CD4-positive, CD25-positive, alpha-beta regulatory T cell (primary cell): Measurements from ENCODE around the gene ABCC12. TPM values are rescaled to one million over a fixed set of nuclear protein-coding genes. Genes with fewer than 3 reads are reported as not detected.

ENCODE experiments used
- ATAC-seq, 2 donors: fragments of 150-1000 bp; cut with Tn5 transposase; one replicate each; pipeline ENCODE4 v1.10.0; 2021; ENCODE audit warnings: low read depth in 2 of 2, moderate number of reproducible peaks in 2 of 2, moderate library complexity in 1 of 2
- DNase-seq, 3 donors: peaks; one replicate each; pipeline versions ENCODE4 v3.0.0 to v3.0.0-alpha.2; 2012 to 2022; ENCODE audit warnings: mixed read lengths in 1 of 3
- H3K27ac ChIP-seq: one replicate; pipeline ENCODE4 v1.7.0; 2013; ENCODE audit warnings: mild to moderate bottlenecking, low read length; ENCODE audit not compliant: insufficient read depth, poor library complexity, severe bottlenecking
- H3K27me3 ChIP-seq: one replicate; pipeline ENCODE4 v1.7.0; 2013; ENCODE audit warnings: low read length; ENCODE audit not compliant: control insufficient read depth, insufficient read depth
- H3K36me3 ChIP-seq: one replicate; pipeline ENCODE4 v1.7.0; 2013; ENCODE audit warnings: mild to moderate bottlenecking, low read length, moderate library complexity; ENCODE audit not compliant: control insufficient read depth, insufficient read depth
- H3K4me1 ChIP-seq: 2 replicates; pipeline ENCODE4 v1.7.0; 2013; ENCODE audit warnings: mild to moderate bottlenecking, low read length; ENCODE audit not compliant: insufficient read depth, control insufficient read depth, poor library complexity, severe bottlenecking
- H3K4me3 ChIP-seq: one replicate; pipeline ENCODE4 v1.7.0; 2013; ENCODE audit warnings: low read depth, mild to moderate bottlenecking, low read length, moderate library complexity
- H3K9me3 ChIP-seq, 2 experiments: 1 replicate in 1 of 2; 2 replicates in 1 of 2; pipeline ENCODE4 v1.7.0; 2013; ENCODE audit warnings: low read length in 2 of 2, mild to moderate bottlenecking in 1 of 2, moderate library complexity in 1 of 2; ENCODE audit not compliant: control insufficient read depth in 2 of 2
- H3K27ac Mint-ChIP-seq, 3 donors: one replicate each; pipeline ENCODE4 v1.8.0; 2020 to 2022; ENCODE audit warnings: mild to moderate bottlenecking in 3 of 3, mixed read lengths in 3 of 3, moderate library complexity in 2 of 3
- H3K27me3 Mint-ChIP-seq: one replicate; pipeline ENCODE4 v1.8.0; 2022; ENCODE audit warnings: mild to moderate bottlenecking, mixed read lengths
- H3K36me3 Mint-ChIP-seq: one replicate; pipeline ENCODE4 v1.8.0; 2020; ENCODE audit warnings: mixed read lengths
- H3K4me1 Mint-ChIP-seq, 4 donors: one replicate each; pipeline ENCODE4 v1.8.0; 2020 to 2022; ENCODE audit warnings: mixed read lengths in 4 of 4, mild to moderate bottlenecking in 1 of 4
- H3K4me3 Mint-ChIP-seq, 4 donors: one replicate each; pipeline ENCODE4 v1.8.0; 2020 to 2022; ENCODE audit warnings: mild to moderate bottlenecking in 4 of 4, mixed read lengths in 4 of 4, moderate library complexity in 3 of 4
- H3K9me3 Mint-ChIP-seq, 7 donors: one replicate each; pipeline ENCODE4 v1.8.0; 2020 to 2022; ENCODE audit warnings: mixed read lengths in 7 of 7, mild to moderate bottlenecking in 3 of 7, moderate library complexity in 2 of 7
- polyA plus RNA-seq, 4 donors: library from polyadenylated mRNA; unstranded; fragments of 300-500 nt; fragmentation: Illumina TruSeq; gene quantifications; one replicate each; pipeline ENCODE4 v1.2.3, GENCODE V29; 2021
- total RNA-seq: library from RNA; stranded (reverse); gene quantifications from one replicate; pipeline ENCODE4 v1.2.3, GENCODE V29; 2022

Gene ABCC12
- total RNA-seq (not detected), polyA plus RNA-seq (not detected)

DNA sequence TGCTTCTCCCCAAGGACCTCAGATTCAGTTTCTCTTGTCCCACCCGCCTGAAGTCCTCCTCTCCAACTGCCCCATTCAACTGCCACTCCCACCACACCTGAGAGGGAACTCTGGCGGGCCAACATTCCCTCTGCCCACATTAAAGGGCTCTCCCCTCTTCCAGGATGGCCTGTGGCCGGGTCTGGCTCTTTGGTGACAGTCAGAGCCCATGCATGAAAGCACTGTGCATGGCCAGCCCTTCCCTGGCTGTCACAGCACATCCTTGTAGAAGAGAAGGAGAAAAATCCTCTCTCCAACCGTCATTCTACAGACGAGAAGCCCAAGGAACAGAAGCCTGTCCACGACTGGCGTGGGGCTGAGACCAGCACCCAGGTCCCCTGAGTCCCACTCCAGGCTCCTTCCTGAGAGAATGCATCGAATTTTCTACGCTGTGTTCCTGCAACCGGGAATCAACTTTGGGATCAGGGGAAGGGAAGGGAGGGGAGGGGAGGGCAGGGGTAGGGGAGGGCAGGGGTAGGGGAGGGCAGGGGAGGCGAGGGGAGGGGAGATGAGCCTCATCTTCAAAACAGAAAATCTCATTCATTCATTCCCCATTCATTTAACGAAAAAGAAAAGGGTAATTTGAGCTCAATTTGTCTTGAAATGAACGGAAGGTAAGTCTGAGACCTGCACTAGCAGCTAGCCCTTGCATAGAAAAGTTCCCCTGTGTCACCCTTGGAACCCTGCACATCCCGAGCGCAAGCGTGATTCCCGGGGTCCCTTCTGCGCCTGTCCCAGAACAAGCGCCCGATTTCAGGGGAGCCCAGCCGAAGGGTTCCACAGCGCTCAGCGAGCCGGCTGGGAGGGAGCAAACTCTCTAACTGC, at the start of gene ABCC12:
Gene ABCC12 (minus strand): TSS at position 68 of the 864 bp plus-strand sequence. CDS start 9,569 bp downstream, outside the sequence.
- no peak within 1 kb of the TSS for H3K27ac ChIP-seq
- peaks cover 0 to 4% (median 0%) of the 10 kb centered on the region in 7 donors for H3K9me3 Mint-ChIP-seq
- ATAC-seq (no peak), DNase-seq (peak in 1 of 3 donors; percentile 2)
- no peaks in the 10 kb centered on the region for H3K9me3 ChIP-seq
- H3K4me3 Mint-ChIP-seq = no peak within 1 kb of the TSS
- H3K27ac Mint-ChIP-seq = peak within 1 kb of the TSS in 1 of 3 donors; percentile 38
- H3K4me1 Mint-ChIP-seq = peaks cover 0 to 5% (median 2%) of the 10 kb centered on the region in 4 donors
- H3K27me3 ChIP-seq = no peaks in the 10 kb centered on the region
- H3K4me3 ChIP-seq = no peak within 1 kb of the TSS
- H3K4me1 ChIP-seq = peaks cover 6% of the 10 kb centered on the region
- H3K36me3 ChIP-seq = no peaks in the 10 kb centered on the region
- H3K27me3 Mint-ChIP-seq = peaks cover 16% of the 10 kb centered on the region
- H3K36me3 Mint-ChIP-seq = no peaks in the 10 kb centered on the region

DNA sequence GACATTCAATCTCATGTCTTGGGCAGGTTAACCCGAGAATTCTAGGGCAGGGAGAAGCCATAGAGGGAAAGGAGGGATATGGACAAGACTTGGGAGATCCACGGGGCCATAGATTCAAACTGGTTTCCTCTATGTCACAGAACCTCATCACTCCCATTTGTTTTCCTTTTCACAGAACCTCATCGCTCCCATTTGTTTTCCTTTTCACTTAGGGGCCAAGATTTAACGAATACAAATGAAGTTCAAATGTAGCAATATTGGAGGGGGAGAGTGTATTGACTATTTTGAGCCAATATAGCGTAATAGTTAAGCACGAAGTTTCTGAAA, 49.0 kb upstream of the ABCC12 start:
- H3K9me3 ChIP-seq = no peaks in the 10 kb centered on the region
- H3K4me3 ChIP-seq = no peak overlapping the region
- DNase-seq (no peak), ATAC-seq (no peak)
- H3K27ac ChIP-seq = no peak overlapping the region
- H3K36me3 ChIP-seq = no peaks in the 10 kb centered on the region
- Mint-ChIP-seq H3K4me1 (no peaks in the 10 kb centered on the region), H3K36me3 (no peaks in the 10 kb centered on the region), H3K4me3 (no peak overlapping the region), H3K27me3 (peaks cover 19% of the 10 kb centered on the region), H3K9me3 (peaks cover 0 to 2% (median 0%) of the 10 kb centered on the region in 7 donors), H3K27ac (no peak overlapping the region)
- peaks cover 6% of the 10 kb centered on the region for H3K27me3 ChIP-seq
- no peaks in the 10 kb centered on the region for H3K4me1 ChIP-seq

DNA sequence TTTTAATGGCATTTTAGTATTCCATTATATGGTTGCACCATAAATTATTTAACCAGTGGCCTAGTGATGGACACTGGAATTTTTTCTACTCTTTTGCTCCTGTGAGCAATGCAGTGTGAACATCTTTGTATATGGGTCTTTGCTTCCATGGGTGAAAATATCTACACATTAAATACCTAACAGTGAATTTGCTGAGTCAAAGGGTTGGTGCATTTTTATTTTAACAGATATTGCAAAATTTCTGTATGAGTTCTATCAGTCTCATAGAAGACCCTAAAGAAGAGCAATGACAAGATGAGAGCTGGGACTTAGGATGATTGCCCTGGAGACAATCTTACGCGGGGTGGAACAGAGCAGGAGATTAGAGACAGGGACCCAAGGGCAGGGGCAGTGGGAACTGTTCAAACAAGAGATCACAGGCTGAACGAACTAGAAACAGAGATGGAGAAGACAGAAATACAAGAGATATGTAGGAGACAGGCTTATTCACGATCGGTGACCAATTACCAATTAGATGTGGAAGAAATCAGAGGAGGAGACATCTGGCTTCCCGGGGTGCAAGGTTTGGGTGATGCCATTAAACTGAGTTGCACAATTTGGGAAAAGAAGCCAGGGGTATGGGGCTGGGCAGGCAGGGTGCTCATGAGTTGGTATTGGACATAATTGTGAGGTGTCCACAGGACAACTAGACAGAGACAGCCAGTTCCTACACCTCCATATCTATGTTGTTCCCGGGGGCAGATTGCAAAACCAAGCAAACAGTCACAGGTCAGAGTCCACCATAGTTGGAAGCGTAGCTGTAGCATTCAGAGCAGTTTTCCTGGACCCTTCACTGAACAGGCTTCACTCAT, 48.4 kb upstream of the ABCC12 start:
- no peaks in the 10 kb centered on the region for H3K36me3 Mint-ChIP-seq
- peaks cover 16% of the 10 kb centered on the region for H3K27me3 Mint-ChIP-seq
- DNase-seq (no peak), ATAC-seq (no peak)
- H3K4me1 ChIP-seq = no peaks in the 10 kb centered on the region
- no peaks in the 10 kb centered on the region for H3K4me1 Mint-ChIP-seq
- no peaks in the 10 kb centered on the region for H3K9me3 ChIP-seq
- no peak overlapping the region for H3K27ac ChIP-seq
- H3K9me3 Mint-ChIP-seq = no peaks in the 10 kb centered on the region
- no peaks in the 10 kb centered on the region for H3K36me3 ChIP-seq
- H3K4me3 Mint-ChIP-seq = no peak overlapping the region
- H3K4me3 ChIP-seq = no peak overlapping the region
- H3K27me3 ChIP-seq = peaks cover 6% of the 10 kb centered on the region
- no peak overlapping the region for H3K27ac Mint-ChIP-seq

DNA sequence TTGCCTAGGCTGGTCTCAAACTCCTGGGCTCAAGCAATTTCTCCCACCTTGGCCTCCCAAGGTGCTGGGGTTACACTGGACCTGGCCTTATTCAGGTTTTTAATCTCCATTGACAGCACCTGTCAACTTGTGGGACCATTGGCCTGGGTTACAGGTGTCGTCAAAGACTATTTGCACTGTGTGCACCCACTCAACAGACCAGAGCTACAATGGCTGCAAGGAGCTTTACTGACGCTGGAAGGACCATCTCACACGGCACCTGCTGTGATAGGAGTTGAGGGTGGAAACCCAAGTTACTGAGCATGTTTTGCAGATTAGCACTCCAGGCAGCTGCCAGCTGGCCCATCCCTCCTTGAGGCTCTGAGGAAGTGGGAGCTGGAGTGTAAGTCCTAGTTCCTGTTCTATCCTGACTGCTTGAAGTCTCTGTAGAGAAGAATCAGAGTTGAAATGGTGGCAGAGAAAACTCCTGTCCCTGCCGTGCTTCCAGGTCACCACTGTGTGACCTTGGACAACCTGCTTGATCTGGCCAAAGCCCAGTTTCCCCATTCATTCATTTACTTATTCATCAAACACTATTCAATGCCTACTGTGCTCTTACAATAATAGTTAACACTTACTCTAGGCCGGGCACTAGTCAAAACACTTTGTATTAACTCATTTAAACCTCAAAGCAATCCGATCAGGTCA, 45.9 kb upstream of the ABCC12 start:
- no peak for ATAC-seq
- H3K27me3 Mint-ChIP-seq = peaks cover 4% of the 10 kb centered on the region
- DNase-seq = no peak
- H3K27ac ChIP-seq = no peak overlapping the region
- no peak overlapping the region for H3K4me3 ChIP-seq
- H3K27ac Mint-ChIP-seq = no peak overlapping the region
- no peaks in the 10 kb centered on the region for H3K36me3 Mint-ChIP-seq
- no peaks in the 10 kb centered on the region for H3K4me1 Mint-ChIP-seq
- no peaks in the 10 kb centered on the region for H3K9me3 ChIP-seq
- H3K9me3 Mint-ChIP-seq = peaks cover 0 to 2% (median 0%) of the 10 kb centered on the region in 7 donors
- H3K4me1 ChIP-seq = no peaks in the 10 kb centered on the region
- no peaks in the 10 kb centered on the region for H3K36me3 ChIP-seq
- peaks cover 6% of the 10 kb centered on the region for H3K27me3 ChIP-seq
- no peak overlapping the region for H3K4me3 Mint-ChIP-seq

DNA sequence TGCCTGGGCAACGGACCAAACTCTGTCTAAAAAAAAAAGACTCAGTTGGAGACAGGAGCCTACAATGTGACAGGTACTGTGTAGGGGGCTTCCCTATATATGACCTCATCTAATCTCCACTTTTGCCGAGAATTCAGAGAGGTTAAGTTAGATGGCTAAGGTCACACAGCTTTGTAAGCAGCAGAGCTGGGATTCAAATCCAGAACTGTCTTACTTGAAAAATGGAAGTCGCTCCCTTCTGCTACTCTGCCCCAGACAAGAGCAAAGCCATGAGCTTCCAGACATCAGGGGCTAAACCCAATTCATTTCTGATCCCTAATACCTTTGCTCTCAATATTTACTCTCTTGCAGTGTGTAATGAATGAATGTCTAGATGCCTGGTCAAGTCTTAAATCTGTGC, 41.5 kb upstream of the ABCC12 start:
- H3K4me1 ChIP-seq = no peaks in the 10 kb centered on the region
- Mint-ChIP-seq H3K9me3 (peaks cover 0 to 2% (median 0%) of the 10 kb centered on the region in 7 donors), H3K36me3 (no peaks in the 10 kb centered on the region), H3K27me3 (no peaks in the 10 kb centered on the region), H3K27ac (peak overlapping the region in 1 of 3 donors; percentile 50), H3K4me3 (no peak overlapping the region), H3K4me1 (no peaks in the 10 kb centered on the region)
- H3K9me3 ChIP-seq = no peaks in the 10 kb centered on the region
- DNase-seq (no peak), ATAC-seq (no peak)
- H3K27ac ChIP-seq = no peak overlapping the region
- H3K36me3 ChIP-seq = no peaks in the 10 kb centered on the region
- peaks cover 2% of the 10 kb centered on the region for H3K27me3 ChIP-seq
- no peak overlapping the region for H3K4me3 ChIP-seq

DNA sequence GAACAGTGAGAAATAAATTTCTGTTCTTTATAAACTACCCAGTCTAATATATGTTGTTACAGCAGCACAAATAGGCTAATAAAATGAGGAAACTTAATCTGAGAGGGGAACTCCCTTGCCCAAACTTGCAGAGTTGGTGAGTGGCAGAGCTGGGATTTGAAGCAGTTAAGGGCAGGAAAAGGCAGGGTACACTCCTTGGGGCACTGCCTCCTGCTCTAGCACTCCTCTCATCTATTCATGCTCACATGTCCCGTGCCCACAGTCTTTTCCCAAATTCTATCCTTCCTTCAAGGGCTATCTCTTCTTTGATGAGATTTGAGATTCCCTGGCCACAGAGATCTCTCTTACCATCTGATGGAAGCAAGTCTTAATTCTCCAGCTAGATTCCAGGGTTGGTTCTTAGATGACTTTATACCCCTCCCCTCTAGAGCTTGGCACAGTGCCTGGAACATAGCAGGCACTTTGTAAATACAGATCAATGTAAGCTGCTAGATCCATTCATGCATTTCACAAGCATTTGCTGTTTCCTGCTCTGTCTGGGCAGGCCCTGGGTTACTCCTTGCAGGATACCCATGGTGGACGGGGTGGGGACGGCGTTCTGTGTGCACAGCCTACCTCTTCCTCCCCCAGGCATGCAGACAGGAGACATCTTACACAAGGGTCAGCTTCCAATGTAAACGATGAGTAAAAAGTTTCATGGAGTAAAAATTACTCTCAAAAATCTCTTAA, 39.2 kb upstream of the ABCC12 start:
- Histone ChIP-seq H3K27ac (no peak overlapping the region), H3K4me3 (no peak overlapping the region), H3K9me3 (no peaks in the 10 kb centered on the region), H3K27me3 (peaks cover under 1% of the 10 kb centered on the region), H3K4me1 (no peaks in the 10 kb centered on the region), H3K36me3 (no peaks in the 10 kb centered on the region)
- H3K27ac Mint-ChIP-seq = no peak overlapping the region
- peaks cover 0 to 3% (median 0%) of the 10 kb centered on the region in 4 donors for H3K4me1 Mint-ChIP-seq
- no peaks in the 10 kb centered on the region for H3K27me3 Mint-ChIP-seq
- H3K36me3 Mint-ChIP-seq = no peaks in the 10 kb centered on the region
- no peak for DNase-seq
- no peak overlapping the region for H3K4me3 Mint-ChIP-seq
- peaks cover 0 to 2% (median 0%) of the 10 kb centered on the region in 7 donors for H3K9me3 Mint-ChIP-seq
- ATAC-seq = no peak

DNA sequence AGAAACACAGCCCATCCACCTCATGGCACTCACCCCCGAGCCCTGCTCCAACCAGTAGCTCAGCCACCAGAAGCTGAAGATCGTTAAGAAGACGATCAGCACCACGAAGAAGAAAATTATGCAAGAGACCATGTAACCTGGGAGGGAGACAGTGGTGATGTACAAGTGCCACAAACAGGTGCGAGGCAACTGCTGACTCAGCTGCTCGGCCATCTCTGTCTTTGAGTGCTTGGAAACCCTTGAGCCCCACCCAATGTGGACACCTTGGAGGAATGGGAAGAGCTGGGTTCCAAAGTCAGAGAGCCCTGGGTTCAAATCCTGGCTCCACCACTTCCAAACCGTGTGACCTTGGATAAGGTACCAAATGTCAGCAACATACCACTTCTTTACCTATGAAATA, 38.1 kb upstream of the ABCC12 start:
- peaks cover 0 to 2% (median 0%) of the 10 kb centered on the region in 7 donors for H3K9me3 Mint-ChIP-seq
- no peaks in the 10 kb centered on the region for H3K36me3 ChIP-seq
- H3K4me1 ChIP-seq = no peaks in the 10 kb centered on the region
- H3K4me3 ChIP-seq = no peak overlapping the region
- no peak overlapping the region for H3K4me3 Mint-ChIP-seq
- H3K27ac Mint-ChIP-seq = no peak overlapping the region
- no peaks in the 10 kb centered on the region for H3K27me3 Mint-ChIP-seq
- no peak overlapping the region for H3K27ac ChIP-seq
- no peaks in the 10 kb centered on the region for H3K9me3 ChIP-seq
- DNase-seq (no peak), ATAC-seq (no peak)
- no peaks in the 10 kb centered on the region for H3K27me3 ChIP-seq
- H3K4me1 Mint-ChIP-seq = peaks cover 0 to 5% (median 0%) of the 10 kb centered on the region in 4 donors
- no peaks in the 10 kb centered on the region for H3K36me3 Mint-ChIP-seq
